GM18526 (cell line): ENCODE results near the gene LHX1.

ENCODE experiments used
- POLR2A ChIP-seq: IDR thresholded peaks from 3 replicates; pipeline ENCODE4 v1.6.1; 2011; ENCODE audit not compliant: insufficient read length; ENCODE audit errors: extremely low read depth

LHX1 gene

DNA sequence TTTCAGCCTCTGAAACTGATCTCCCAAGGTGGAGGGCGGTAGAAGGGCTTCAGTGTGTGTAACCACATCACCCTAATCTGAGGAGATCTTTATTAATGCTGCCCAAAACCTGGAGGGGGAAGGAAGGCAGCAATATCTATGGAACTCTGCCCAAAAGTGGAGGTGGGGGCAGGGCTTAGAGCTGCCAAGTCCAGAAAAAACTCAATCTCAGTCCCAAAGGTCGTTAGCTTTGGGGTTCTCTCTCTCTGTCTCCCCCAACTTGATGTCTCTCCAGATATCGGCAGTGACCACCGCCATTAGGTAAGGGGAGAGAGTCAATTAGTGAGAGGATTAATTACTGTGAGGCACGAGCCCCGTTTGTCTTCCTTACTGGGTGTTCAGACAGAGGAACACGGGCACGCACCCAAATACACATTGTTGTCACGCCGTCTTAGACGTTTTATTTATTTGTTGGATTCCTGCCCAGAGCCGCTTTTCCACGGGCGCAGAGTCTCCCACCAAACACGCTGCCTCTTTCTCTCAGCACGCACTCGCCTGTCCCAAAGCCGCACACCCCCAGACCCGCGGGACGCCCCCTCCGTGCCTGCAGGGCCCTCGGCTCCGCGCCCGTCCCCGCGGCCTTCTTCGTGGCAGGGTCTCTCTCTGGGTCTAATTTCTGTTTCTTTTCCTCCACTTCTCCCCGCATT, 5.4 kb upstream of the LHX1 start:
- no peak for TF ChIP-seq POLR2A

DNA sequence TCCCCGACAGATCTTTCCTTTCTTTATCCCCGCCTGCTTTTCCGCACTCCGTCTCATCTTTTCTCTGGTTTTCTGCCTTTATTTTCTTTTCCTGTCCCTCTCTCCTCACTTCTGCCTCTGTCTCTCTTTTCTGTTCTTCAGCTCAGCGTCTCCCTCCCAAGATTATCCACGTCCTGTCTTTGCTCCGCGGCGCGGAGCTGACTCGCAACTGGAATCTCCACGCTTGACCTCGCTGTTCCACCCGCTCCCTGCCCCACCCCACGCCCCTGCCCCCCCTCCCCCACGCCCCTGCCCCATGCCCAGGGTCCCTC, 4.9 kb upstream of the LHX1 start:
- TF ChIP-seq POLR2A, result no peak

- TF ChIP-seq POLR2A, result no peak
Measured at GRCh38 chr17:36932694-36933511, 4.4 kb upstream of the LHX1 start.

DNA sequence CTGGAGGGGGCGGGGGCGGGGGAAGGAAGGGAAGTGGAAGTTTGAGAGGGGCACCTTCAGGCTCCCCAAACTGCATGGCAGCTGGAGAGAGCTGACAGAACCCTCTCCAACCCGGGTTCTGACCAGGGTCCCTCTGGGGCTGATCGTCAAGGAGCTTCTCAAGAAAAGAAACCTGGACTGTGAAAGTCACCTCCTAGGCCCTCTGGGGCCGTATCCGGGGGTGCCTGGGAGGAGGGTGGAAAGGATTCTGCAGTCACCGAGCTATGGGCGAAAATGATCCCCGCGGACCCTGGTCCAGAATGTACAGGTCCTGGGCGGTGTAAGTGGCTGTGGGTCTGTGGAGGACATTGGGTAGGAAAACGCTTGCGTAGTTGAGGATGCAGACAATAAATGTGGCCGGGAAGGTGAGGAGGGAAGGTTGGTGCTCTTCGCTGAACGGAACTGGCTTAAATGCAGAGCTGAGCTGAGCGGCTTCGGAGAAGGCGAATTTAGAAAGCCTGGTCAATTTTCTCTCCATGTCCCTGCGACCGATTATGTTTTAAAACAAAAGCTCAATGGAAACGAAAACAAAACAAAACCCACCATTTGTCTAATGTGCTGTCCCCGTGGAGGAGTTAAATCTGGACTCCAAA, 3.6 kb upstream of the LHX1 start:
- no peak for TF ChIP-seq POLR2A

DNA sequence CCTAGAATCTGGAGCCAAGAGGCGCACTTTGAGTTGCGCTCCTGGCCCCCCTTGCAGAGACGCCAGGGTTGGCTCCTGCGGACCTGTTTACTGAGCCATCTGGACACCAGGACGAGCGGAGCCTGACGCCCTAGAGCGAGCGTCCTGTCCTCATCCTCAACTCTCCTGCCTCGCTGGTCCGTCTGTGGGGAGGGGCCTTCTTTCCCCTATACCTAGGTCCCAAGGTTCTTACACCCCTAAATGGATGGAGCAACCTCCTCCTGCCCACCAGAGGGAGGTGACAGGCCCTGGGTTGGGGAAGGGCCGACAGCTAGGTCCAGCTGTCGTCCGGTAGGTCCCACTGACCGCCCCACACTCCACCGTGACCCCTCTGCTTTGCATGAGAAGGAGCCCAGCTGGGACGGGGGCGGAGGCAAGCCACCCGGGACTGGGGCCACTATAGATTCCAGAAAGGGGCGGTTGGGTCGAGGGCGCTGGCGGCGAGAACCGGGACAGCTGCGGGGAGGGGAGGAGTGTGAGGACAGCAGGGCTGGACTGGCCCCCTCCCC, 3.1 kb upstream of the LHX1 start:
- TF ChIP-seq POLR2A, result no peak

DNA sequence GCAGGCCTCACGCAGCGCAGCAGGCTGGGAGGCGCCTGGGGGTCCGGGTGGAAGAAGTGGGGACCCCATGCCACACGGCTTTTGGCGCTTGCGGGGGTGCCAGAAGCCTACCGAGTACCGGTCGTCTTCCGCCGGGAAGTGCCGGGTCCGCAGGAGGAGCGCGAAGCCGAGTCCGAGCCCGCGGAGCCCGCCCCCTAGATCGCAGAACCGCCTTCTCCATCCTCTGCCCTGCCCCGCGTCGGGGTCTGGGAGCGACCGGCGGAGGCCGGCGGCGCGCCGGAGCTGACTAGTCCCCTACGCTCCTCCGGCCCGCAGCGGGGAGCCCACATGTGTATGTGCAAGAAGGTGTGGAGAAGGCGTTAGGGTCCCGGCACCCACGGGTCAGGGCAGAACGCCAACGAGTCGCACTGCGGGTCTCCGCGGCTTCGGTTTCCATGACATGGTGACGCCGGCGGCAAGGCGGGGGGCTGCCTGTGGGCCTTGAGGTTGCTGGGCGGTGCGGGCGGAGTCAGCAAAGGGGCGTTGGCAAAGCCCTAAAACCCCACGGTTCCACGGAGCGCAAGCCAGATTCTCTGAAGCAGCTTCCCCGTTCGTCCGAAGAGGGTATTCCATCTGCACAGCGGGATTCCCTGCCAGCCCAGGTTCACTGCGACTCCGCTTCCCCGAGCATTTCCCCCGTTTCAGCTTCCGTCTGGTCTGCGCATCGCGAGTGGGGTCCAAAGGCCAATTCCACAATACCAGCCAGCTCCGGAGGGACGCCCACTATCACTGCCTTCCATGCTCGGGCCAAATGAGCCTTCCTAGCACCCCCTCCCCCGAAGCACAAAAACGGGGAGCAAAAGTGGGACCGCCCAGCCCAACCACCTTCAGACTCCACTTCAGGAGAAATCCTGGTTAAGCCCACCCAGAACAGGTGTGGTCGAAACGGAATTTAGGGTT, 2.3 kb upstream of the LHX1 start:
- no peak for TF ChIP-seq POLR2A

- TF ChIP-seq POLR2A, result no peak
Measured at GRCh38 chr17:36935671-36936454, 1.4 kb upstream of the LHX1 start.

GRCh38 chr17:36936455-36937000, 747 bp upstream of the LHX1 start:
- no peak for TF ChIP-seq POLR2A

GRCh38 chr17:36937959-36938565, 787 bp downstream of the LHX1 start:
- TF ChIP-seq POLR2A, result no peak

DNA sequence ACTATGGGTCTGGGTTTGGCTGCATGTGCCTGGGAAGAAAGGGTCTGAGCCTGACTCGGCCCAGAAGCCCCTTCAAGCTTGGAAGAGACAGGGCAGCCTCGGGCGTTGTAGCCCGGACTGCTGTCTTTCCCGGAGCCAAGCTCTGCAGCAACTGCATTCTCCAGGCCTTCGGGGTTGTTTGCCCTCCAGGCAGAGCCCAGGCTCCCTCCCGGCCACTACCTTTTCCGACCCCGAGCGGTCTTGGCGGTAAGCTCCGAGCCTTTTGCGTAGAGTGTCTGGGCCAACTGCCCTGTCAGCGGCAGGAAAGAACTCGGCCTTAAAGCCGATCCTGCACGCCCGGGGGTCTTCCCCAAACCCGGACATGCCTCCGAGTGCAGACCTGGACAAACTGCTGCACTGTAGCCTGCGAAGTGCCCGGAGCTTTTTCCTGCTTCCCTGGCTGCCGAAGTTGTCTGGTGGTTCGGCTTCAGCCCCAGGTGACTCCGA, 1.3 kb downstream of the LHX1 start:
- TF ChIP-seq POLR2A, result no peak

GRCh38 chr17:36939052-36939801, 2.0 kb downstream of the LHX1 start:
- no peak for TF ChIP-seq POLR2A

DNA sequence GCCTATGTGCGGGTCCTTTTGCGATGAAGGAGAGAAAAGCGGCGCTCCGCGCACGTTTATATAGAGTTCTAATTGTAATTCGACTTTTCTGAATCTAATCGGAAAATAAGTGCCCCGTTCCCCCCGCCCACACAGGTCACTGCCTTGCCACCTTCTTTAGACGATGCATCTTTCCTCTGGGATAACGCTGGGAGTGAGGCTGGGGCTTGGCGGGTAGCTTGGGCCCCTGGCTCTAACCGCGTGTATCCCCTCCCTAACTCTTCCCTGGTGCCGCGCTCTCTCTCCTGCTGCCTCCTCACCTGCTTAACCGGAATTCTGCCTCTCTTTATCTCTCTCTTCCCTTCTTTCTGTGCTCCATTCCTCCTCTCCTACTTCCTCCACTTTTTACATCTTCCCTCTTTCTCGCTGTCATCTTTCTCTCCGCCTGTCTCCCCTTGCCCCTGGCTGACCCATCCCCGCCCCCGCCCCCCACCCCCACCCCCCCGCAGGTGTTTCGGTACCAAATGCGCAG, 2.6 kb downstream of the LHX1 start:
- TF ChIP-seq POLR2A, result no peak
